Hepatocyte (in vitro differentiated cells): Measurements from ENCODE around the gene ABLIM2. TPM values are rescaled to one million over a fixed set of nuclear protein-coding genes. Genes with fewer than 3 reads are reported as not detected.

Experiments used
- DNase-seq: peaks from one replicate; pipeline ENCODE4 v3.0.0-alpha.2; 2016; ENCODE audit warnings: low spot score
- H2AFZ ChIP-seq: fragments of 200-600 bp; sonication (generic); 2 replicates; pipeline ENCODE4 v1.6.0; 2016; ENCODE audit warnings: antibody characterized with exemption, mild to moderate bottlenecking
- H3K27ac ChIP-seq: fragments of 200-600 bp; sonication (generic); 2 replicates; pipeline ENCODE4 v1.5.1; 2016; ENCODE audit warnings: mild to moderate bottlenecking
- H3K27me3 ChIP-seq: fragments of 200-600 bp; sonication (generic); 2 replicates; pipeline ENCODE4 v1.6.1; 2016
- H3K36me3 ChIP-seq: fragments of 200-600 bp; sonication (generic); replicated peaks from 2 replicates; pipeline ENCODE4 v1.5.1; 2016; ENCODE audit warnings: low read depth; ENCODE audit not compliant: insufficient read depth
- H3K4me1 ChIP-seq: fragments of 200-600 bp; sonication (generic); 2 replicates; pipeline ENCODE4 v1.5.1; 2016; ENCODE audit warnings: mild to moderate bottlenecking, moderate library complexity; ENCODE audit not compliant: insufficient read depth
- H3K4me2 ChIP-seq: fragments of 200-600 bp; sonication (generic); 2 replicates; pipeline ENCODE4 v1.6.0; 2016
- H3K4me3 ChIP-seq: fragments of 200-600 bp; sonication (generic); 2 replicates; pipeline ENCODE4 v1.5.1; 2016; ENCODE audit warnings: mild to moderate bottlenecking
- H3K79me2 ChIP-seq: fragments of 200-600 bp; sonication (generic); 2 replicates; pipeline ENCODE4 v1.6.0; 2017; ENCODE audit warnings: mild to moderate bottlenecking
- H3K9me2 ChIP-seq: fragments of 200-600 bp; sonication (generic); replicated peaks from 2 replicates; pipeline ENCODE4 v1.6.0; 2017; ENCODE audit warnings: mild to moderate bottlenecking; ENCODE audit not compliant: insufficient read depth
- H3K9me3 ChIP-seq: fragments of 200-600 bp; sonication (generic); 2 replicates; pipeline ENCODE4 v1.5.1; 2016; ENCODE audit warnings: low read depth, mild to moderate bottlenecking
- H4K20me1 ChIP-seq: fragments of 200-600 bp; sonication (generic); 2 replicates; pipeline ENCODE4 v1.6.0; 2016; ENCODE audit warnings: mild to moderate bottlenecking; ENCODE audit not compliant: insufficient read depth, poor library complexity, severe bottlenecking
- CTCF ChIP-seq: fragments of 200-600 bp; sonication (generic); IDR thresholded peaks from 2 replicates; pipeline ENCODE4 v1.5.1; 2016; ENCODE audit warnings: antibody characterized with exemption, mild to moderate bottlenecking; ENCODE audit not compliant: poor library complexity
- EZH2 ChIP-seq: fragments of 200-600 bp; sonication (generic); IDR thresholded peaks from 2 replicates; pipeline ENCODE4 v1.6.1; 2016; ENCODE audit warnings: antibody characterized with exemption, mild to moderate bottlenecking, borderline replicate concordance
- EZH2phosphoT487 ChIP-seq: fragments of 200-600 bp; sonication (generic); IDR thresholded peaks from one replicate; pipeline ENCODE4 v1.6.1; 2018; ENCODE audit warnings: antibody characterized with exemption, mild to moderate bottlenecking, low read depth, moderate library complexity; ENCODE audit not compliant: unreplicated experiment, severe bottlenecking
- WGBS: methylation state at CpG from one replicate; pipeline ENCODE4 v1.1.6; 2016; ENCODE audit warnings: low lambda C conversion rate; ENCODE audit errors: missing lambda C conversion rate; 5-methylcytosine and 5-hydroxymethylcytosine counted together
- polyA plus RNA-seq: library from polyadenylated mRNA; unstranded; fragments of >200 nt; fragmentation: Nextera tagmentation; extraction: Ambion mirVana; gene quantifications from 2 replicates; pipeline ENCODE4 v1.2.1, GENCODE V29; 2016
- total RNA-seq: library from RNA; depleted of rRNA; stranded (reverse); fragments of >200 nt; gene quantifications from 2 replicates; pipeline ENCODE4 v1.2.3, GENCODE V29; 2014

Gene ABLIM2
- total and polyA plus RNA-seq, 2 experiments from 2014 or later = 1.7 to 2.0 TPM

- WGBS = 95% methylated on average over 19 of the region's 19 CpGs
- no peak overlapping the region for H3K4me2 ChIP-seq
- H3K79me2 ChIP-seq = no peaks in the 10 kb centered on the region
- no peaks in the 10 kb centered on the region for H3K36me3 ChIP-seq
- H3K4me1 ChIP-seq = no peaks in the 10 kb centered on the region
- no peak overlapping the region for H3K4me3 ChIP-seq
- H2AFZ ChIP-seq = no peak overlapping the region
- TF ChIP-seq EZH2 = no peak
- TF ChIP-seq CTCF = no peak
- no peak for TF ChIP-seq EZH2phosphoT487
- H3K27me3 ChIP-seq = no peaks in the 10 kb centered on the region
- H3K9me3 ChIP-seq = no peaks in the 10 kb centered on the region
- H4K20me1 ChIP-seq = no peaks in the 10 kb centered on the region
- no peak overlapping the region for H3K27ac ChIP-seq
- DNase-seq = no peak
- no peaks in the 10 kb centered on the region for H3K9me2 ChIP-seq
These were observed 21.5 kb downstream of the ABLIM2 start for GRCh38 chr4:8136972-8137710.

GRCh38 chr4:8136529-8136928, 22.1 kb downstream of the ABLIM2 start:
- Histone ChIP-seq H3K27me3 (no peaks in the 10 kb centered on the region), H3K4me1 (no peaks in the 10 kb centered on the region), H2AFZ (no peak overlapping the region), H3K4me3 (no peak overlapping the region), H4K20me1 (no peaks in the 10 kb centered on the region), H3K4me2 (no peak overlapping the region), H3K36me3 (no peaks in the 10 kb centered on the region), H3K9me3 (no peaks in the 10 kb centered on the region), H3K79me2 (no peaks in the 10 kb centered on the region), H3K27ac (no peak overlapping the region), H3K9me2 (no peaks in the 10 kb centered on the region)
- 92% methylated on average over 12 of the region's 12 CpGs for WGBS
- TF ChIP-seq EZH2phosphoT487 = no peak
- TF ChIP-seq EZH2 = no peak
- TF ChIP-seq CTCF = no peak
- DNase-seq = no peak

- H3K4me3 ChIP-seq = no peak overlapping the region
- DNase-seq = no peak
- TF ChIP-seq EZH2 (no peak), EZH2phosphoT487 (no peak), CTCF (no peak)
- no peak overlapping the region for H2AFZ ChIP-seq
- no peaks in the 10 kb centered on the region for H3K4me1 ChIP-seq
- no peaks in the 10 kb centered on the region for H3K9me2 ChIP-seq
- 93% methylated on average over 15 of the region's 15 CpGs for WGBS
- no peaks in the 10 kb centered on the region for H3K27me3 ChIP-seq
- H3K9me3 ChIP-seq = no peaks in the 10 kb centered on the region
- no peaks in the 10 kb centered on the region for H3K36me3 ChIP-seq
- H4K20me1 ChIP-seq = no peaks in the 10 kb centered on the region
- no peak overlapping the region for H3K27ac ChIP-seq
- H3K4me2 ChIP-seq = no peak overlapping the region
- H3K79me2 ChIP-seq = no peaks in the 10 kb centered on the region
These were observed 22.9 kb downstream of the ABLIM2 start for GRCh38 chr4:8135666-8136065.
